Tibial nerve (tissue), 4 donors: ENCODE data around the gene MRPS34. TPM values are rescaled to one million over a fixed set of nuclear protein-coding genes. Genes with fewer than 3 reads are reported as not detected.

Source experiments
- DNase-seq, 2 donors: peaks; one replicate each; pipeline ENCODE4 v3.0.0-alpha.2; 2019; ENCODE audit warnings: low spot score in 2 of 2
- H3K27ac ChIP-seq, 4 donors: fragments of 200-600 bp; sonication (generic) in 3 of 4; one replicate each; pipeline ENCODE4 v1.5.1; 2017 to 2019; ENCODE audit warnings: mild to moderate bottlenecking in 1 of 4
- H3K27me3 ChIP-seq, 2 donors: fragments of 200-600 bp; sonication (generic) in 1 of 2; one replicate each; pipeline versions ENCODE4 v1.5.1 to v1.6.0; 2017 to 2019
- H3K36me3 ChIP-seq, 3 donors: fragments of 200-600 bp; sonication (generic); one replicate each; pipeline ENCODE4 v1.5.1; 2018 to 2019
- H3K4me1 ChIP-seq, 4 donors: fragments of 200-600 bp; sonication (generic) in 3 of 4; one replicate each; pipeline ENCODE4 v1.5.1; 2017 to 2019
- H3K4me3 ChIP-seq, 4 donors: fragments of 200-600 bp; sonication (generic) in 3 of 4; one replicate each; pipeline ENCODE4 v1.5.1; 2017 to 2019; ENCODE audit warnings: mild to moderate bottlenecking in 1 of 4, moderate library complexity in 1 of 4
- H3K9me3 ChIP-seq, 4 donors: fragments of 200-600 bp; sonication (generic) in 3 of 4; one replicate each; pipeline ENCODE4 v1.5.1; 2017 to 2019
- CTCF ChIP-seq, 5 experiments: fragments of 200-600 bp in 3 of 5; fragments of 450-650 bp in 2 of 5; sonication (generic) in 3 of 5; IDR thresholded peaks; one replicate each; pipeline ENCODE4 v1.5.1; 2016 to 2019; ENCODE audit warnings: antibody characterized with exemption in 5 of 5, mild to moderate bottlenecking in 3 of 5, moderate library complexity in 2 of 5
- EP300 ChIP-seq, 2 donors: sonication (generic); formaldehyde crosslinking; IDR thresholded peaks; one replicate each; pipeline ENCODE4 v1.6.1; 2017; ENCODE audit warnings: antibody characterized with exemption in 2 of 2, mild to moderate bottlenecking in 1 of 2
- POLR2A ChIP-seq, 2 donors: fragments of 450-650 bp; IDR thresholded peaks; one replicate each; pipeline ENCODE4 v1.6.1; 2017; ENCODE audit warnings: antibody characterized with exemption in 2 of 2, mild to moderate bottlenecking in 2 of 2, moderate library complexity in 2 of 2
- WGBS, 2 donors: methylation state at CpG; one replicate each; pipeline ENCODE4 v1.1.5; 2018; 5-methylcytosine and 5-hydroxymethylcytosine counted together
- total RNA-seq, 4 donors: library from RNA; depleted of rRNA; stranded (reverse); fragments of >200 nt; gene quantifications; one replicate each; pipeline ENCODE4 v1.1.0, GENCODE V29; 2016

MRPS34 gene
- total RNA-seq, 4 donors from 2014 or later, result 58.1 to 121 (median 81.0) TPM

GRCh38 chr16:1794908-1795666, 22.2 kb upstream of the MRPS34 start:
- WGBS, 2 donors, result 85% methylated on average over 28 to 32 of the region's 32 CpGs
- no peak for DNase-seq
- TF ChIP-seq EP300 (IDR thresholded peaks at IDR 0.05) (no peak), POLR2A (IDR thresholded peaks at IDR 0.05) (no peak), CTCF (IDR thresholded peaks at IDR 0.05) (no peak)
- peaks cover 0 to 43% (median 0%) of the 10 kb centered on the region in 3 donors for H3K36me3 ChIP-seq
- H3K27ac ChIP-seq, result no peak overlapping the region
- peaks cover 0 to 8% (median 0%) of the 10 kb centered on the region in 4 donors for H3K4me1 ChIP-seq
- H3K27me3 ChIP-seq, result no peaks in the 10 kb centered on the region
- peaks cover 0 to 15% (median 0%) of the 10 kb centered on the region in 4 donors for H3K9me3 ChIP-seq
- no peak overlapping the region for H3K4me3 ChIP-seq

- Histone ChIP-seq H3K4me1 (peaks cover 0 to 8% (median 0%) of the 10 kb centered on the region in 4 donors), H3K27me3 (no peaks in the 10 kb centered on the region), H3K9me3 (peaks cover 0 to 15% (median 0%) of the 10 kb centered on the region in 4 donors), H3K36me3 (peaks cover 0 to 51% (median 4%) of the 10 kb centered on the region in 3 donors), H3K27ac (no peak overlapping the region), H3K4me3 (no peak overlapping the region)
- no peak for TF ChIP-seq EP300 (IDR thresholded peaks at IDR 0.05)
- no peak for TF ChIP-seq POLR2A (IDR thresholded peaks at IDR 0.05)
- TF ChIP-seq CTCF (IDR thresholded peaks at IDR 0.05), result no peak
- DNase-seq, result no peak
- WGBS, 2 donors, result 60 to 62% methylated on average over 9 to 16 of the region's 18 CpGs
These were observed 21.4 kb upstream of the MRPS34 start for GRCh38 chr16:1794221-1794871.

- Histone ChIP-seq H3K27me3 (no peaks in the 10 kb centered on the region), H3K4me3 (no peak within 1 kb of the TSS), H3K9me3 (peaks cover 0 to 15% (median 0%) of the 10 kb centered on the region in 4 donors), H3K4me1 (peaks cover 0 to 9% (median 0%) of the 10 kb centered on the region in 4 donors), H3K27ac (no peak within 1 kb of the TSS), H3K36me3 (peaks cover 0 to 57% (median 6%) of the 10 kb centered on the region in 3 donors)
- 49 to 51% methylated on average over 16 to 22 of the region's 28 CpGs for WGBS, 2 donors
- no peak for TF ChIP-seq EP300 (IDR thresholded peaks at IDR 0.05)
- no peak for DNase-seq
These were observed 20.8 kb upstream of the MRPS34 start, which contains the start of gene IGFALS for GRCh38 chr16:1793578-1794220. IGFALS (minus strand) TSS chr16:1793705; CDS start chr16:1793652, 53 bp downstream.

GRCh38 chr16:1792836-1793577, 20.1 kb upstream of the MRPS34 start:
- Histone ChIP-seq H3K27ac (no peak overlapping the region), H3K36me3 (peaks cover 0 to 60% (median 6%) of the 10 kb centered on the region in 3 donors), H3K4me3 (no peak overlapping the region), H3K4me1 (peaks cover 0 to 16% (median 0%) of the 10 kb centered on the region in 4 donors), H3K9me3 (peaks cover 0 to 10% (median 0%) of the 10 kb centered on the region in 4 donors), H3K27me3 (no peaks in the 10 kb centered on the region)
- WGBS, 2 donors, result 78 to 85% methylated on average over 24 to 27 of the region's 33 CpGs
- TF ChIP-seq CTCF (IDR thresholded peaks at IDR 0.05) (no peak), EP300 (IDR thresholded peaks at IDR 0.05) (no peak), POLR2A (IDR thresholded peaks at IDR 0.05) (no peak)
- no peak for DNase-seq
